NCI-H146 treated with DMSO at 0.1 percent for 48 hours (cell line): ENCODE results near the gene SYS1.

ENCODE experiments used
- DNase-seq: peaks from one replicate; lab custom pipeline; 2025; ENCODE audit not compliant: unreplicated experiment; lab: John Stamatoyannopoulos, UW

Gene SYS1

GRCh38 chr20:45378191-45378590, 15.2 kb downstream of the SYS1 start, which contains the start of gene TP53TG5:
TSS of gene TP53TG5 (minus strand) at chr20:45378325. CDS start at chr20:45378236, 89 bp downstream.
- DNase-seq, result no peak

- DNase-seq, result no peak
Measured at GRCh38 chr20:45387274-45387673, 24.3 kb downstream of the SYS1 start.

GRCh38 chr20:45390931-45391330, 28.0 kb downstream of the SYS1 start:
- DNase-seq, result no peak

GRCh38 chr20:45391559-45391958, 28.6 kb downstream of the SYS1 start:
- no peak for DNase-seq

GRCh38 chr20:45392733-45393132, 29.8 kb downstream of the SYS1 start:
- DNase-seq, result no peak

- no peak for DNase-seq
Measured at GRCh38 chr20:45394221-45395113, 31.5 kb downstream of the SYS1 start.

- no peak for DNase-seq
Measured at GRCh38 chr20:45395114-45395415, 32.1 kb downstream of the SYS1 start.

GRCh38 chr20:45399018-45399417, 36.1 kb downstream of the SYS1 start:
- no peak for DNase-seq

GRCh38 chr20:45400346-45401031, 37.5 kb downstream of the SYS1 start:
- no peak for DNase-seq

- DNase-seq, result no peak
Measured at GRCh38 chr20:45402946-45403345, 40.0 kb downstream of the SYS1 start.

GRCh38 chr20:45404438-45404837, 41.5 kb downstream of the SYS1 start:
- DNase-seq, result peak; percentile 58

- DNase-seq, result peak; percentile 31
Measured at GRCh38 chr20:45405571-45406259, 42.8 kb downstream of the SYS1 start.

GRCh38 chr20:45406260-45407066, 43.5 kb downstream of the SYS1 start:
- peak; percentile 43 for DNase-seq

- DNase-seq, result no peak
Measured at GRCh38 chr20:45407067-45407745, 44.2 kb downstream of the SYS1 start.

GRCh38 chr20:45407783-45408645, 45.1 kb downstream of the SYS1 start, which contains the start of gene DBNDD2:
TSS of gene DBNDD2 (plus strand) at chr20:45408289. CDS start at chr20:45408468, 179 bp downstream.
- no peak for DNase-seq

GRCh38 chr20:45408646-45409213, 45.8 kb downstream of the SYS1 start:
- no peak for DNase-seq

GRCh38 chr20:45409521-45410272, 46.7 kb downstream of the SYS1 start:
- no peak for DNase-seq

- no peak for DNase-seq
Measured at GRCh38 chr20:45410887-45411286, 47.9 kb downstream of the SYS1 start.
